Measurements from ENCODE around the gene HOXC9.

The HOXC9 gene

DNA sequence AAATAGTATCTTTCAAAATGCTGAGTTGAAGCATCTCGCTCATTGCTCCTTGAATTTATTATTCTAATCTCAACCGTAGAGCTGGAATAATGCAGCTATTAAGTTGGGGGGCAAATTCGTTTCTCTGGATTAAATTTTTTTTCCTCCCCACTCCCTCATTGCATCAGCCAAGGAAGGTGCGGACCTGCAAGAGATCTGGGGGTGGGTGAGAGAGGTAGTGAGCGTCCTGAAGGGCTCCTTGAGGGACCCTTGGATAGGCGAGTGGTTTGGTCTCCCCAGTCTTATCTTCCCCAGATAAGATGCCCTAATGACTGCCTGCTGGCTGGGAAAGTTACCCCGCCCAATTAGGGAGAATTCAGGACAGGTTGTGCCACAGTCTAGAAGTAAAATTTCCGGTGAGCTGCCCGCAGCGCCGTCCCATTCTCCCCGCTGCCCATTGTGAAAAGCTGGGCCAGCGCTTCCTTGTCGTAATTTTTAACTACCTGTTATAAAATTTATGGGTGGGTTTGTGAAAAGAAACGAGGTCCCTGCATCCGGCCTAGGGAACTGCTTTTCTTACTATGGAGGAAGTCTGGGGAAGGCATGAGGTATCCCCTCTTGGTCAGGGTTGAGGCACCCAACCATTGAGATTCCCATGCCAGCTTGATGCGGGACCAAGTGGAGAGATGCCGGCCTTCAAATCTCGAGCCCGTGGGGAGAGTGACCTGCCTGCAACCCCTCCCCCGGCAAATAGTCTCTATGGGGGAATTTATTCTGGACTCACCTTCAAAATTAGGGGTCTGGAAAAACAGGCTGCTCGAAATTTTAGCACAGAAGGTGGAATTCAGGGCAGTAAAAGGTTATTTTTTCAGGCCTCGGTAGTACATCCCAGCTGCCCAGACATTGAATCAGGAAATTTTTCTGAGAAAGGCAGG lies 15.3 kb downstream of the HOXC9 start (continued):
- TF ChIP-seq, protein P1, sequence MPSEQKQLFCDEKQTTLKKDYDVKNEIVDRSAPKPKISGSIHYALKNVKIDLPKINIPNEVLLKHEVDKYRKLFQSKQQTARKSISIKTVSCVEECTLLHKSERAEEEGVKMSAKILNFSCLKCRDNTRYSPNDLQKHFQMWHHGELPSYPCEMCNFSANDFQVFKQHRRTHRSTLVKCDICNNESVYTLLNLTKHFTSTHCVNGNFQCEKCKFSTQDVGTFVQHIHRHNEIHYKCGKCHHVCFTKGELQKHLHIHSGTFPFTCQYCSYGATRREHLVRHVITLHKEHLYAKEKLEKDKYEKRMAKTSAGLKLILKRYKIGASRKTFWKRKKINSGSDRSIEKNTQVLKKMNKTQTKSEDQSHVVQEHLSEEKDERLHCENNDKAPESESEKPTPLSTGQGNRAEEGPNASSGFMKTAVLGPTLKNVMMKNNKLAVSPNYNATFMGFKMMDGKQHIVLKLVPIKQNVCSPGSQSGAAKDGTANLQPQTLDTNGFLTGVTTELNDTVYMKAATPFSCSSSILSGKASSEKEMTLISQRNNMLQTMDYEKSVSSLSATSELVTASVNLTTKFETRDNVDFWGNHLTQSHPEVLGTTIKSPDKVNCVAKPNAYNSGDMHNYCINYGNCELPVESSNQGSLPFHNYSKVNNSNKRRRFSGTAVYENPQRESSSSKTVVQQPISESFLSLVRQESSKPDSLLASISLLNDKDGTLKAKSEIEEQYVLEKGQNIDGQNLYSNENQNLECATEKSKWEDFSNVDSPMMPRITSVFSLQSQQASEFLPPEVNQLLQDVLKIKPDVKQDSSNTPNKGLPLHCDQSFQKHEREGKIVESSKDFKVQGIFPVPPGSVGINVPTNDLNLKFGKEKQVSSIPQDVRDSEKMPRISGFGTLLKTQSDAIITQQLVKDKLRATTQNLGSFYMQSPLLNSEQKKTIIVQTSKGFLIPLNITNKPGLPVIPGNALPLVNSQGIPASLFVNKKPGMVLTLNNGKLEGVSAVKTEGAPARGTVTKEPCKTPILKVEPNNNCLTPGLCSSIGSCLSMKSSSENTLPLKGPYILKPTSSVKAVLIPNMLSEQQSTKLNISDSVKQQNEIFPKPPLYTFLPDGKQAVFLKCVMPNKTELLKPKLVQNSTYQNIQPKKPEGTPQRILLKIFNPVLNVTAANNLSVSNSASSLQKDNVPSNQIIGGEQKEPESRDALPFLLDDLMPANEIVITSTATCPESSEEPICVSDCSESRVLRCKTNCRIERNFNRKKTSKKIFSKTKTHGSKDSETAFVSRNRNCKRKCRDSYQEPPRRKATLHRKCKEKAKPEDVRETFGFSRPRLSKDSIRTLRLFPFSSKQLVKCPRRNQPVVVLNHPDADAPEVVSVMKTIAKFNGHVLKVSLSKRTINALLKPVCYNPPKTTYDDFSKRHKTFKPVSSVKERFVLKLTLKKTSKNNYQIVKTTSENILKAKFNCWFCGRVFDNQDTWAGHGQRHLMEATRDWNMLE (tag by site-specific recombination; conservative IDR thresholded peaks at IDR 0.05; ENCODE audit: low read depth), result no peak
- TF ChIP-seq PRDM1 (tag by site-specific recombination; IDR thresholded peaks at IDR 0.05), result peak; percentile 13; the same call in 1 of the 2 replicates
- no peak for TF ChIP-seq ZBTB20 (tag by site-specific recombination; IDR thresholded peaks at IDR 0.05)
- peak; percentile 31; the same call in 1 of the 2 replicates for TF ChIP-seq FEZF1 (tag by site-specific recombination; IDR thresholded peaks at IDR 0.05)
- TF ChIP-seq REPIN1 (tag by site-specific recombination; IDR thresholded peaks at IDR 0.05; ENCODE audit: low read depth), result no peak
- TF ChIP-seq, protein P2, sequence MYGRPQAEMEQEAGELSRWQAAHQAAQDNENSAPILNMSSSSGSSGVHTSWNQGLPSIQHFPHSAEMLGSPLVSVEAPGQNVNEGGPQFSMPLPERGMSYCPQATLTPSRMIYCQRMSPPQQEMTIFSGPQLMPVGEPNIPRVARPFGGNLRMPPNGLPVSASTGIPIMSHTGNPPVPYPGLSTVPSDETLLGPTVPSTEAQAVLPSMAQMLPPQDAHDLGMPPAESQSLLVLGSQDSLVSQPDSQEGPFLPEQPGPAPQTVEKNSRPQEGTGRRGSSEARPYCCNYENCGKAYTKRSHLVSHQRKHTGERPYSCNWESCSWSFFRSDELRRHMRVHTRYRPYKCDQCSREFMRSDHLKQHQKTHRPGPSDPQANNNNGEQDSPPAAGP (tag by site-specific recombination; IDR thresholded peaks at IDR 0.05), result no peak
- TF ChIP-seq, protein P3, sequence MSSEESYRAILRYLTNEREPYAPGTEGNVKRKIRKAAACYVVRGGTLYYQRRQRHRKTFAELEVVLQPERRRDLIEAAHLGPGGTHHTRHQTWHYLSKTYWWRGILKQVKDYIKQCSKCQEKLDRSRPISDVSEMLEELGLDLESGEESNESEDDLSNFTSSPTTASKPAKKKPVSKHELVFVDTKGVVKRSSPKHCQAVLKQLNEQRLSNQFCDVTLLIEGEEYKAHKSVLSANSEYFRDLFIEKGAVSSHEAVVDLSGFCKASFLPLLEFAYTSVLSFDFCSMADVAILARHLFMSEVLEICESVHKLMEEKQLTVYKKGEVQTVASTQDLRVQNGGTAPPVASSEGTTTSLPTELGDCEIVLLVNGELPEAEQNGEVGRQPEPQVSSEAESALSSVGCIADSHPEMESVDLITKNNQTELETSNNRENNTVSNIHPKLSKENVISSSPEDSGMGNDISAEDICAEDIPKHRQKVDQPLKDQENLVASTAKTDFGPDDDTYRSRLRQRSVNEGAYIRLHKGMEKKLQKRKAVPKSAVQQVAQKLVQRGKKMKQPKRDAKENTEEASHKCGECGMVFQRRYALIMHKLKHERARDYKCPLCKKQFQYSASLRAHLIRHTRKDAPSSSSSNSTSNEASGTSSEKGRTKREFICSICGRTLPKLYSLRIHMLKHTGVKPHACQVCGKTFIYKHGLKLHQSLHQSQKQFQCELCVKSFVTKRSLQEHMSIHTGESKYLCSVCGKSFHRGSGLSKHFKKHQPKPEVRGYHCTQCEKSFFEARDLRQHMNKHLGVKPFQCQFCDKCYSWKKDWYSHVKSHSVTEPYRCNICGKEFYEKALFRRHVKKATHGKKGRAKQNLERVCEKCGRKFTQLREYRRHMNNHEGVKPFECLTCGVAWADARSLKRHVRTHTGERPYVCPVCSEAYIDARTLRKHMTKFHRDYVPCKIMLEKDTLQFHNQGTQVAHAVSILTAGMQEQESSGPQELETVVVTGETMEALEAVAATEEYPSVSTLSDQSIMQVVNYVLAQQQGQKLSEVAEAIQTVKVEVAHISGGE (tag by site-specific recombination; conservative IDR thresholded peaks at IDR 0.05; ENCODE audit: low read depth), result peak; percentile 46
- TF ChIP-seq ZEB2 (tag by site-specific recombination; IDR thresholded peaks at IDR 0.05), result peak; percentile 28; the same call in 1 of the 2 replicates
- TF ChIP-seq ZNF266 (tag by site-specific recombination; IDR thresholded peaks at IDR 0.05; ENCODE audit: low read depth), result no peak
- 0 out of 2 replicates have a peak, but pooled peaks have one; percentile 18 for TF ChIP-seq ZSCAN30 (tag by site-specific recombination; IDR thresholded peaks at IDR 0.05)
- peak; percentile 94 for TF ChIP-seq ZNF335 (tag by site-specific recombination; conservative IDR thresholded peaks at IDR 0.05)
- TF ChIP-seq ZNF416 (tag by site-specific recombination; IDR thresholded peaks at IDR 0.05), result no peak
- TF ChIP-seq, protein P4, sequence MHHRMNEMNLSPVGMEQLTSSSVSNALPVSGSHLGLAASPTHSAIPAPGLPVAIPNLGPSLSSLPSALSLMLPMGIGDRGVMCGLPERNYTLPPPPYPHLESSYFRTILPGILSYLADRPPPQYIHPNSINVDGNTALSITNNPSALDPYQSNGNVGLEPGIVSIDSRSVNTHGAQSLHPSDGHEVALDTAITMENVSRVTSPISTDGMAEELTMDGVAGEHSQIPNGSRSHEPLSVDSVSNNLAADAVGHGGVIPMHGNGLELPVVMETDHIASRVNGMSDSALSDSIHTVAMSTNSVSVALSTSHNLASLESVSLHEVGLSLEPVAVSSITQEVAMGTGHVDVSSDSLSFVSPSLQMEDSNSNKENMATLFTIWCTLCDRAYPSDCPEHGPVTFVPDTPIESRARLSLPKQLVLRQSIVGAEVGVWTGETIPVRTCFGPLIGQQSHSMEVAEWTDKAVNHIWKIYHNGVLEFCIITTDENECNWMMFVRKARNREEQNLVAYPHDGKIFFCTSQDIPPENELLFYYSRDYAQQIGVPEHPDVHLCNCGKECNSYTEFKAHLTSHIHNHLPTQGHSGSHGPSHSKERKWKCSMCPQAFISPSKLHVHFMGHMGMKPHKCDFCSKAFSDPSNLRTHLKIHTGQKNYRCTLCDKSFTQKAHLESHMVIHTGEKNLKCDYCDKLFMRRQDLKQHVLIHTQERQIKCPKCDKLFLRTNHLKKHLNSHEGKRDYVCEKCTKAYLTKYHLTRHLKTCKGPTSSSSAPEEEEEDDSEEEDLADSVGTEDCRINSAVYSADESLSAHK (tag by site-specific recombination; IDR thresholded peaks at IDR 0.05), result 0 out of 2 replicates have a peak, but pooled peaks have one; percentile 35
- TF ChIP-seq ZNF155 (tag by site-specific recombination; IDR thresholded peaks at IDR 0.05), result no peak
- TF ChIP-seq ZBTB8A (tag by site-specific recombination; IDR thresholded peaks at IDR 0.05), result peak; percentile 59
- TF ChIP-seq BCL11B (tag by site-specific recombination; IDR thresholded peaks at IDR 0.05; ENCODE audit: low read depth), result 0 out of 2 replicates have a peak, but pooled peaks have one; percentile 44
- TF ChIP-seq ZNF600 (tag by site-specific recombination; IDR thresholded peaks at IDR 0.05), result peak; percentile 69; the same call in 1 of the 2 replicates
- peak; percentile 48 for TF ChIP-seq ZNF423 (tag by site-specific recombination; IDR thresholded peaks at IDR 0.05)
- 0 out of 2 replicates have a peak, but pooled peaks have one; percentile 19 for TF ChIP-seq ZNF843 (tag by site-specific recombination; IDR thresholded peaks at IDR 0.05)
- no peak for TF ChIP-seq ZNF654 (tag by site-specific recombination; IDR thresholded peaks at IDR 0.05; ENCODE audit: low read depth)

Data from HEK293 (cell line).